ENCODE data around the gene PPM1N. TPM values are rescaled to one million over a fixed set of nuclear protein-coding genes. Genes with fewer than 3 reads are reported as not detected.

PPM1N gene
- total RNA-seq, 1 donor from 2014 or later: 0.52 TPM

GRCh38 chr19:45517238-45517637, 19.0 kb downstream of the PPM1N start:
- Mint-ChIP-seq H3K27ac (ENCODE audit: unreplicated experiment) (peak overlapping the region; percentile 60), H3K9me3 (ENCODE audit: low read depth) (no peaks in the 10 kb centered on the region), H3K27me3 (ENCODE audit: low read depth) (no peaks in the 10 kb centered on the region), H3K4me3 (ENCODE audit: unreplicated experiment) (no peak overlapping the region), H3K4me1 (ENCODE audit: low read depth) (peaks cover 23% of the 10 kb centered on the region), H3K36me3 (ENCODE audit: low read depth) (peaks cover 18% of the 10 kb centered on the region)
- TF ChIP-seq CTCF (IDR thresholded peaks at IDR 0.05): no peak
- DNase-seq (ENCODE audit: low spot score): no peak

GRCh38 chr19:45517641-45518468, 19.6 kb downstream of the PPM1N start:
- Mint-ChIP-seq H3K36me3 (ENCODE audit: low read depth) (peaks cover 17% of the 10 kb centered on the region), H3K27me3 (ENCODE audit: low read depth) (no peaks in the 10 kb centered on the region), H3K4me1 (ENCODE audit: low read depth) (peaks cover 21% of the 10 kb centered on the region), H3K27ac (ENCODE audit: unreplicated experiment) (peak overlapping the region; percentile 60), H3K9me3 (ENCODE audit: low read depth) (no peaks in the 10 kb centered on the region), H3K4me3 (ENCODE audit: unreplicated experiment) (no peak overlapping the region)
- no peak for TF ChIP-seq CTCF (IDR thresholded peaks at IDR 0.05)
- DNase-seq (ENCODE audit: low spot score): no peak

GRCh38 chr19:45518469-45518826, 20.2 kb downstream of the PPM1N start:
- no peak for TF ChIP-seq CTCF (IDR thresholded peaks at IDR 0.05)
- H3K36me3 Mint-ChIP-seq (ENCODE audit: low read depth): peaks cover 16% of the 10 kb centered on the region
- no peak overlapping the region for H3K4me3 Mint-ChIP-seq (ENCODE audit: unreplicated experiment)
- H3K27ac Mint-ChIP-seq (ENCODE audit: unreplicated experiment): peak overlapping the region; percentile 22
- no peak for DNase-seq (ENCODE audit: low spot score)
- peaks cover 18% of the 10 kb centered on the region for H3K4me1 Mint-ChIP-seq (ENCODE audit: low read depth)
- no peaks in the 10 kb centered on the region for H3K9me3 Mint-ChIP-seq (ENCODE audit: low read depth)
- H3K27me3 Mint-ChIP-seq (ENCODE audit: low read depth): no peaks in the 10 kb centered on the region

GRCh38 chr19:45522010-45522941, 24.0 kb downstream of the PPM1N start:
- TF ChIP-seq CTCF (IDR thresholded peaks at IDR 0.05): no peak
- no peaks in the 10 kb centered on the region for H3K27me3 Mint-ChIP-seq (ENCODE audit: low read depth)
- no peak for DNase-seq (ENCODE audit: low spot score)
- H3K4me1 Mint-ChIP-seq (ENCODE audit: low read depth): peaks cover 6% of the 10 kb centered on the region
- H3K27ac Mint-ChIP-seq (ENCODE audit: unreplicated experiment): no peak overlapping the region
- H3K4me3 Mint-ChIP-seq (ENCODE audit: unreplicated experiment): no peak overlapping the region
- H3K9me3 Mint-ChIP-seq (ENCODE audit: low read depth): no peaks in the 10 kb centered on the region
- peaks cover 31% of the 10 kb centered on the region for H3K36me3 Mint-ChIP-seq (ENCODE audit: low read depth)

- no peaks in the 10 kb centered on the region for H3K9me3 Mint-ChIP-seq (ENCODE audit: low read depth)
- H3K27ac Mint-ChIP-seq (ENCODE audit: unreplicated experiment): peak overlapping the region; percentile 54
- peak; percentile 89 for TF ChIP-seq CTCF (IDR thresholded peaks at IDR 0.05)
- H3K27me3 Mint-ChIP-seq (ENCODE audit: low read depth): no peaks in the 10 kb centered on the region
- no peak overlapping the region for H3K4me3 Mint-ChIP-seq (ENCODE audit: unreplicated experiment)
- peaks cover 9% of the 10 kb centered on the region for H3K4me1 Mint-ChIP-seq (ENCODE audit: low read depth)
- DNase-seq (ENCODE audit: low spot score): no peak
- peaks cover 35% of the 10 kb centered on the region for H3K36me3 Mint-ChIP-seq (ENCODE audit: low read depth)
Measured at GRCh38 chr19:45523642-45524256, 25.5 kb downstream of the PPM1N start.

Data from chondrocyte (in vitro differentiated cells).